ENCODE results near the gene TESK2.
"Not testable (repeated sequence)": the region's sequence is repeated elsewhere in the genome, so short reads cannot be mapped to it uniquely, and the experiment has no call there.

The TESK2 gene, protein sequence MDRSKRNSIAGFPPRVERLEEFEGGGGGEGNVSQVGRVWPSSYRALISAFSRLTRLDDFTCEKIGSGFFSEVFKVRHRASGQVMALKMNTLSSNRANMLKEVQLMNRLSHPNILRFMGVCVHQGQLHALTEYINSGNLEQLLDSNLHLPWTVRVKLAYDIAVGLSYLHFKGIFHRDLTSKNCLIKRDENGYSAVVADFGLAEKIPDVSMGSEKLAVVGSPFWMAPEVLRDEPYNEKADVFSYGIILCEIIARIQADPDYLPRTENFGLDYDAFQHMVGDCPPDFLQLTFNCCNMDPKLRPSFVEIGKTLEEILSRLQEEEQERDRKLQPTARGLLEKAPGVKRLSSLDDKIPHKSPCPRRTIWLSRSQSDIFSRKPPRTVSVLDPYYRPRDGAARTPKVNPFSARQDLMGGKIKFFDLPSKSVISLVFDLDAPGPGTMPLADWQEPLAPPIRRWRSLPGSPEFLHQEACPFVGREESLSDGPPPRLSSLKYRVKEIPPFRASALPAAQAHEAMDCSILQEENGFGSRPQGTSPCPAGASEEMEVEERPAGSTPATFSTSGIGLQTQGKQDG

DNA sequence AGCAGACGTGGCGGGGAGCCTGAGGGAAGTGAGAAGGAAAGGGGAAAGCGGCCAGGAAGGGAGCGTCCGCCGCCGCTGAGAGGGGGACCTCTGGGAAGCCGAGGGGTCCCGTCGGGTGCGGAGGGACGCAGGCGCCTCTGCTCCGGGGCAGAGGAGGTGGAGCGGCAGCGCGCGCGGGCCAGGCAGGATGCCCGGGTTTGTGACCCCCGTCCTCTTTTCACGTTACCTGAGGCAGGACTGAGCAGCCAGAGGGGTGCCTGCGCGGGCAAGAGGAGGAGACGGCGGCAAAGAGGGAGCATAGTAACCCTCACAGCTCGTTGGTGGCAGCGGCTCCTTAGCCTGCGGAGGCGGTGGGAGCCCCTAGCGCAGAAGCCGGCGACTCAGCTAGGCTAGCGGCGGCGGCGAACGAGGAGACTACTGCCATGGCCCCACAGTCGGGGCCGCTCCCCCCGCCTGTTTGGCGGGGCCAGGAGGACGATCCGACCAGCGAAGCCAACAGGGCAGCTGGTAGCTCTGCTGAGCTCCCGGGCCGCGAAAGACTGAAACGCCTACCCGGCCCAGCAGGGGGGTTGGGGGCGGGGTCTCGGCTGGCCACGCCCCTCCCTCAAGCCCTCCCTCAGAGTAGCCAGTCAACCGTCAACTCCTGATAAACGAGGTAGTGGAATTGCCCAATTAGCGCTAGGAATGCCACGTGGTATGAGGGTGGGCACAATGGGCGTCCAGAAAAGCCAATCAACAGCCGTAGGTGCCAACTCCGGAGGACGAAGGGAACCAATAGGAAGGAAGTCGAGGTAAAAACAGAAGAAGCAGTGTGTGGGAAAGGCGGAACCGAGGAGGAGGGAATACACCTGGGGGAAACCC is at the start of gene TESK2:
Gene TESK2, minus strand, starts transcription at position 538 of the 861 bp plus-strand sequence. CDS start 33,378 bp downstream, outside the sequence.
- peak; percentile 100 for DNase-seq

DNA sequence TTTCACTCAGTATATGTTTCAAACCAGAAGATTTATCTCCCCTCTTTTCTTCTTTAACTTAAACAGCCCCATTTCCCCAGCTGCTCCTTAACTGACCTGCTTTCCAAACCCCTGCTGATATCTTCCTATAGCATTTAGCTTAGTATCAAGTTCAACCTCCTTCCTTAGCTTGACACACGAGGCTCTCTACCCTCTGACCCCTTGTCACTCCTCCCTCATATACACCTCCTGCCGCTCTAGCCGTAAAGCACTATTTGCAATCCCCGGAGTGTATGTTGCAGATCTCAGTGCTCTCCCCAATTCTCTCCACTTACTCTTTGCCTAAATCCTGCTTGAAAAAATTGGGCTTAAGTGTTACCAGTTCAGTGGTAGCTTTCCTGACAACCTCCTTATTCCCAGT is 45.9 kb upstream of the TESK2 start:
- no peak for DNase-seq

DNA sequence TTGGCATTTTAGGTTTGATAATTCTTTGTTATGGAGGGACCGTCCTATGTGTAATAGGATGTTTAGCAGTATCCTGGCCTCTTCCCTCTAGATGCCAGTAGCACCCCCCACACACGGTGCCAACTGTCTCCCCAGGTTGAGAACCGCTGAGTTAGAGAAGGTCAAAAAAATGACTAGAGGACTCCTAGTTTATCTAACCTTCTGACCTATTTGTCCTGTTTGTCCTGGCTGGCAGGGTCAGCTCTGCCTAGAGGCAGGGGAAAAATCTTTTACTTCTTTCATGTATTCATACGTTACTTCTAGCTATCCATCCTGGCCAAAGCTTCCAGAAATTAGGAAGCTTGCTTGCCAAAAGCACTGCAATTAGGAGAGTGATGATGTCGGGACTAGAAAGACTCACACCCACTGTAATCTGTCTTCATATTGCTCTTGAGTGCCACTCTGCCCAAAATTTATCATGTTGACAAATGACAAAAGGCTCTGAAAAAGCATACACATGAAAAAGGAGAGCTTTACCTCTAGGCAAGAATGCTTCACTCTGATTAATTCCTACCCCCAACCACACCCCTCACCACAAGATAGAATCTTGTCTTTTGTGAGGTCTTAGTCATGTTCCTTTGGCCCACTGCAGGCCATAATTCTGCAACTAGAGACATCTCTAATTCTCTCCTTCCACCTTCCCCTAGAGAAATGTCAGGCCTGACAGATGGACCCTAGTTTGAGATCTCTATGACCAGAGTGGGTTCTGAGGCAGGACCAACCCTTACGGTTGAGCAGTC is 45.2 kb upstream of the TESK2 start:
- DNase-seq, result no peak

DNA sequence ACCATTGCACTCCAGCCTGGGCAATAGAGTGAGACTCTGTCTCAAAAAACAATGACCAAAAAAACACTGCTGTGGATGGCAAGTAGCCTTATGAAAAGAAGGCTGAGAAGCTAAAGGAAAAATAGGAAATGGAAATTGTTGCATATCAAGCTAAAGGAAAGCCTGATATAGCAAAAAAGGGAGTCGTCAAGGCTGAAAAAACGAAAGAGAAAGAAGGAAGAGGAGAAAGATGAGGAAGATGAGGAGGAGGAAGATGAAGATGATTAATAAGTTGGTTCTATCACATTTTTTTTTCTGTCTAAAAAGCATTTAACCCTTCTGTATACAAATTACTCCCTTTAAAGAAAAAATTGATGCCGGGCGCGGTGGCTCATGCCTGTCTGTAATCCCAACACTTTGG is 40.9 kb upstream of the TESK2 start:
- DNase-seq, result no peak

DNA sequence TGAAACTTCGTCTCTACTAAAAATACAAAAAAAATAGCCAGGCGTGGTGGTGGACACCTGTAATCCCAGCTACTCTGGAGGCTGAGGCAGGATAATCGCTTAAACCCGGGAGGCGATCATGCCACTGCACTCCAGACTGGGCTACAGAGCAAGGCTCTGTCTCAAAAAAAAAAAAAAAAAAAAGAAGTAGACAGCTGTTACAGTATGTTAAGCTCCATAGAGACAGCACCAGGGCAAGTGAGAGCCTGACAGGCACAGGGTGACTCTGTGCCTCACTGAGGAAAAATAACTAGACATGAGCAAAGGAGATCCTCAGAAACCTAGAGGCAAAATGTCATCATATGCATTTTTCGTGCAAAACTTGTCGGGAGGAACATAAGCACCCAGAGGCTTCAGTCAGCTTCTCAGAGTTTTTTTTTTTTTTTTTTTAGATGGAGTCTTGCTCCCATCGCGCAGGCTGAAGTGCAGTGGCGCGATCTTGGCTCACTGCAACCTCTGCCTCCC is 39.7 kb upstream of the TESK2 start:
- DNase-seq, result no peak

DNA sequence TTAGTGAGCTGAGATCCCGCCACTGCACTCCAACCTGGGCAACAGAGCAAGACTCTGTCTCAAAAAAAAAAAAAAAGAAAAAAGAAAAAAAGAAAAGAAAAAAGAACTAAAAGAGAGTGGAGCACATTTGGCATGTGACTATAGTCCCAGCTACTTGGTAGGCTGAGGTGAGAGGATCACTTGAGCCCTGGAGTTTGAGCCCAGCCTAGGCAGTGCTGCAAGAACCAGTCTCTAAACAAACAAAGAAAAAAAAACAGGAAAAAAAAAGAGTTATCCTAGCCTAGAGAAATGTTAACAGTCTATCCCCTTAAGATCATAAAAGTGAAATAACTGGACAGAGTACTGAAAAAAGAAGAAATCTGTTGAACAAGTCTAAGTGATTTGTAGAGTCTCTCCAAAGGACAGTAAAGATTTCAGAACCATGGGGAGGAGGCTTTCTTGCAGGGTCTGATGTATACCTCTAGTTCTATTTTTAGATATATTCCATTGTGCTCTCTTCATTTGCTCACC is 35.2 kb upstream of the TESK2 start:
- no peak for DNase-seq

DNA sequence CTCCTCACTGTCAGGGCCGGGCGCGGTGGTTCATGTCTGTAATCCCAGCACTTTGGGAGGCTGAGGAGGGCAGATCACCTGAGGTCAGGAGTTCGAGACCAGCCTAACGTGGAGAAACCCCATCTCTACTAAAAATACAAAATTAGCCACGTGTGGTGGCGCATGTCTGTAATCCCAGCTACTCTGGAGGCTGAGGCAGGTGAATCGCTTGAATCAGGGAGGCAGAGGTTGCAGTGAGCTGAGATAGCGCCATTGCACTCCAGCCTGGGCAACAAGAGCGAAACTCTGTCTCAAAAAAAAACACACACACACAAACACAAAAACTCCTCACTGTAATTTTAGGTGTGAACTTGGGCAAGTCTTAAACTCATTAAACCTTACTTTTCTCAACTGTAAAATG is 33.0 kb upstream of the TESK2 start:
- DNase-seq, result not testable (repeated sequence)

DNA sequence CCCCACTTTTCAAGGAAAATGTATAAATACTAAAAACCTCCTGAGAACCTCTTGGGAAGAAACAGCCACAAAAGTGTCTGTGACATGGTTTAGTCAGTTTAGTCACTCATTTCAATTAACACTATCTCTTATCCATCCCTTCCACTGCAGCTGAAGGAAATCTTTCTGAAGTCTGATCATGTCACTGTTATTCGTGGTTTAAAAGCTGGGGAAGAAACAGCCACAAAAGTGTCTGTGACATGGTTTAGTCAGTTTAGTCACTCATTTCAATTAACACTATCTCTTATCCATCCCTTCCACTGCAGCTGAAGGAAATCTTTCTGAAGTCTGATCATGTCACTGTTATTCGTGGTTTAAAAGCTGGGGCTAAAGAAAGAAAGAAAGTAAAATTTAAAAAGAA is 32.6 kb upstream of the TESK2 start:
- not testable (repeated sequence) for DNase-seq

DNA sequence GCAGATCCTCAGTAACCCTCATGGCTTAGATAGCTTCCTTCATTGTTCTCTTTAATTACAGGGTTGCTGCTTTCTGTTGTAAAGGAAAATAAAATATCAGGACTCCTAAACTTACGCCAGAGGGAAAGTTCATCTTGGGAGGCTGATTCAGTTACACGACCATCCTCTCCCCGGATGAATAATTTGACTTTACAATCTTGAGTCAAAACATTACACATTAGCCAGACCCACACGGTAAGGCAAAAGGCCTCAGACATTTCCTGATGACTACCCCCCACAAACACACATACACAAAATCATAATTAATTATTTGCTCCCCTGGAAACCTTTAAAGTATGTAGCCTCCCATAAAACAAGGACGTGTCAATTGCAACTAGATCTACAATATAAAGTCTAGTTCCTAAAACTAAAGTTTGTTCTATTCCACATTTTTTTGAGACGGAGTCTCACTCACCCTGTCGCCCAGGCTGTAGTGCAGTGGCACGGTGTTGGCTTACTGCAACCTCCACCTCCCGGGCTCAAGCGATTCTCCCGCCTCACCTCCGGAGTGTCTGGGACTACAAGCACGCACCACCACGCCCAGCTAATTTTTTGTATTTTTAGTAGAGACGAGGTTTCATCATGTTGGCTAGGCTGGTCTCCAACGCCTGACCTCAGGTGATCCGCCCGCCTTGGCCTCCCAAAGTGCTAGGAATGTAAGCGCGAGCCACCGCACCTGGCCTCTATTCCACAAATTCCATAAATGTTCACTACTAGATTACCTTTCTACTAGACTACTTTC is 31.6 kb upstream of the TESK2 start:
- peak; percentile 2 for DNase-seq

DNA sequence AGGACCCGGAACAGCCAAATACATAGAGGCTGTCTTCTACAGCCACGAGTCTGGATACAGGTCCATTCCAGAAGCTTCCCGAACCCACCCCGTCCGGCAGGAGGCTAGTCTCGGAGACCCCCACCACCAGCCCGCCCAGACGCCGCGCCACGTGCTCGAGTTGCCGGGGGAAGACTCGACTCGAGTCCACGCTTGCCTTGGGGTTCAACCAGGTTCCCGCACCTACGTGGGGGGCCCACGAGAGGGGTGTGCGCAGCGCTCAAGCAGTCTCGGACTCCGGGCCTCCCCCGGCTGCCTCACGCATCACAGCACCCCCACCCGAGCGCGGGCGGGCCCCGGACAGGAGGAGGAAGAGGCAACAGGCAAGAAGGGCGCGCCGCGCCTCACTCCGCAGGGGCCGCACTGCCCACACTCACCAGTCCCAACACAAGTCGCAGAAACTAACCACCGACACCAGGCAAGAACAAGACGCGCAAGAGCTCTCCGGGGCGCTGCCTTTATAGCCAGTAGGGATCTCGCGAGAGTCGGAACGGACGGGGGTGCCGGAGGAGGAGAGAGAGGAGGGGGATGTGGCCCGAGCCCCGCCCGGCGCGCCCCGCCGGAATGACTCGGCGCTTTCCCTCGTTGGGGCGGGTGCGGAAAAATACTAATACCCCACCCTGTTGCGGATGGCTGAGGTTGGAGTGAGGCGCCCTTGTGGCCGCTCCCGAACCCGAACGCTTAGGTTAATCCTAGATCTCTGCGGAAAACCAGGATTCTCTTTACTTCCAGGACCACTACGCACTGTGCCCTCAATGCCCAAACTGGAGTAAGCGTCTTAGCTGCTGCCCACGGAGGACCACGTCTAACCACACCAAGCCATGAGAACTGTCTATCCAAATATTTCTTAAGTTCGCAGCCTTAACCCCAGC is 30.7 kb upstream of the TESK2 start, which contains the start of gene PRDX1:
Gene PRDX1, minus strand, starts transcription at position 472 of the 911 bp plus-strand sequence. CDS start 2,841 bp downstream, outside the sequence.
- DNase-seq, result peak; percentile 87

DNA sequence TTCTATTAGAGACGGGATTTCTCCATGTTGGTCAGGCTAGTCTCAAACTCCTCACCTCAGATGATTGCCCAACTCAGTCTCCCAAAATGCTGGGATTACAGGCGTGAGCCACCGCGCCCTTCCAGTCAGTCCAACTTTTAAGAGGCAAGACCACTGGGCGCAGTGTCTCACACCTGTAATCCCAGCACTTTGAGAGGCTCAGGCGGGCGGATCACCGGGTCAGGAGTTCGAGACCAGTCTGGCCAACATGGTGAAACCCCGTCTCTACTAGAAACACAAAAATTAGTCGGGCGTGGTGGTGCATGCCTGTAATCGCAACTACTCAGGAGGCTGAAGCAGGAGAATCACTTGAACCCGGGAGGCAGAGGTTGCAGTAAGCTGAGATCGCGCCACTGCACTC is 28.8 kb upstream of the TESK2 start:
- DNase-seq, result not testable (repeated sequence)

DNA sequence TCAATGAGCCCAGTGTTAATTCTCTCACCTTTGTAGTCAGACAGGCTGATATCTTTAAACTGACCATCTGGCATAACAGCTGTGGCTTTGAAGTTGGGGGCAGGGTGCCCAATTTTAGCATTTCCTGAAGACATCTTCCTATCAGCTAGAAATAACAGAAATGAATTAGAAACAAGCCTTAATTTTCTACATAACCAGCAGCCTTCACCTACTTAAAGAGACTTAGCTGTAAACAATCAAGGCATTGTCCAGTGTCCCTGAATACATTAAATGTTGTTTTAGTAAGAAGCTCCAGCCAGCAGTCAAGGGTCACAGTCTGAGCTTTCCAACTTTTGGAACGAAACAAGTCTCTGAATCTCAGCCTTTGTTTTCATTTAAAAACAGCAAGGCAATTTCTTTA is 27.9 kb upstream of the TESK2 start:
- DNase-seq, result no peak

DNA sequence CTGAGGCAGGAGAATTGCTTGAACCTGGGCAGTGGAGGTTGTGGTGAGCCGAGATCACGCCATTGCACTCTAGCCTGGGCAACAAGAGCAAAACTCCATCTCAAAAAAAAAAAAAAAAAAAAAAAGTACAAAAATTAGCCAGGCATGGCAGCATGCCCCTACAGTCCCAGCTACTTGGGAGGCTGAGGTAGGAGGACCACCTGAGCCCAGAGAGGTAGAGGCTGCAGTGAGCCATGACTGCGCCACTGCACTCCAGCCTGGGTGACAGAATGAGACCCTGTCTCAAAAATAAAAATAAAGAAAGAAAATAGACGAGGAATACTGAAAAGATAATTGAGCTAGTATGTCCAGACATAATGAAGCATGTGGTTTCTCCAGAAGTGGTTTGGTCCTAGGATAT is 27.4 kb upstream of the TESK2 start:
- not testable (repeated sequence) for DNase-seq

DNA sequence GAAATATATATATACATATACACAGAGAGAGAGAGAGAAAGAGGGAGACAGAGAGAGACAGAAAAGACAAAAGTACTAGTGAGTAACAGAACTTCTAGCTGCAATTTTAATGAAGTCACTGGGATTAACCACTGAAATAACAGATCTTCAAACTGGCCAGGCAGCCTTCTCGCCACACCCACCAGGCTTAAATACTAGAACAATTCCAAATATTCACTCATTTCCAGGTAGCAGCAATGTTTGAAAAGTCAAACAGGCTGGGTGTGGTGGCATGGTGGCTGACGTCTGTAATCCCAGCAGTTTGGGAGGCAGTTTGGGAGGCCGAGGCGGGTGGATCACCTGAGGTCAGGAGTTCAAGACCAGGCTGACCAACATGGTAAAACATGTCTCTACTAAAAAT is 25.5 kb upstream of the TESK2 start:
- DNase-seq, result no peak

DNA sequence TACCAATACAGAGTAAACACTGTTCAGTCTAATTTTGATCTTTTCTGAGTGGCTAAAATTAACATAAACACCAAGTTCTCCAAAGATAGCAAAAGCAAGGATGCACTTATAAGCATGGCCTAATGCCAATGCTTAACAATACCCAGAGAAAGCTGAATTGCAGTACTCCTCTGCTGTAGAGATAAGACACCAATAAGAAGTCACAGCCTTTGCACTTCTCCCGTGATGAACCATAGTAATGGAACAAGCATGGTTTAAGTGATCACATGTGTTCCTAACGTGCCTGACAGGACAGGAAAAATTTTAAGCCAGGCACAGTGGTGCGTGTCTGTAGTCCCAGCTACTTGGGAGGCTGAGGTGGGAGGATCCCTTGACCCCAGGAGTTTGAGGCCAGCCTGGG is 25.1 kb upstream of the TESK2 start:
- DNase-seq, result no peak

DNA sequence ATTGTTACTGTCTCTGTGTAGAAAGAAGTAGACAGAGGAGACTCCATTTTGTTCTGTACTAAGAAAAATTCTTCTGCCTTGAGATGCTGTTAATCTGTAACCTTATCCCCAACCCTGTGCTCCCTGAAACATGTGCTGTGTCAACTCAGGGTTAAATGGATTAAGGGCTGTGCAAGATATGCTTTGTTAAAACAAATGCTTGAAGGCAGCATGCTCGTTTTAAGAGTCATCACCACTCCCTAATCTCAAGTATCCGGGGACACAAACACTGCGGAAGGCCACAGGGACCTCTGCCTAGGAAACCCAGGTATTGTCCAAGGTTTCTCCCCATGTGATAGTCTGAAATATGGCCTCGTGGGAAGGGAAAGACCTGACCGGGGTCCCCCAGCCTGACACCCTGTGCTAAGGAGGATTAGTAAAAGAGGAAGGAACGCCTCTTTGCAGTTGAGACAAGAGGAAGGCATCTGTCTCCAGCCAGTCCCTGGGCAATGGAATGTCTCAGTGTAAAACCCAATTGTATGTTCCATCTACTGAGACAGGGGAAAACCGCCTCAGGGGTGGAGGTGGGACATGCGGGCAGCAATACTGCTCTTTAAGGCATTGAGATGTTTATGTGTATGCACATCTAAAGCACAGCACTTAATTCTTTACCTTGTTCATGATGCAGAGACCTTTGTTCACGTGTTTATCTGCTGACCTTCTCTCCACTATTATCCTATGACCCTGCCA is 22.7 kb upstream of the TESK2 start:
- DNase-seq, result not testable (repeated sequence)

DNA sequence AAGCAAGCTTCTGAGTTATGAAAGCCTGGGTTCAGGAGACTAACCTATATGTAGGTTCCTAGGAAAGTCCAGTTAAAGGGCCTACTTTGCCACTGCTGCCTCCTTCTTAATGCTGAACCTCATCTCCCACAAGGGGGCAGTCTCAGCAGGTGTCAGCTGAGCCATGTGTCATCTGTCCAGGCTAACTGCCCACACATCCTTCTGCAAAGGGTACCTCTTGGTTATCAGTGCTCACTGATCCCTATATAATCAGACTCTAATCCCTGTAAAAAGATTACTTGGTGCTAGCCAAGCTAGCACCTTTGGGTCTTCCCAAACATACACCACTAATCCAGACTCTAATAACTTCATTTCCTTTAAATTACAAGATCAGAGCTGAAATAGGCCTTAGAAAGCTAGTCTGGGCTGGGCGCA is 21.7 kb upstream of the TESK2 start:
- DNase-seq, result peak; percentile 54

DNA sequence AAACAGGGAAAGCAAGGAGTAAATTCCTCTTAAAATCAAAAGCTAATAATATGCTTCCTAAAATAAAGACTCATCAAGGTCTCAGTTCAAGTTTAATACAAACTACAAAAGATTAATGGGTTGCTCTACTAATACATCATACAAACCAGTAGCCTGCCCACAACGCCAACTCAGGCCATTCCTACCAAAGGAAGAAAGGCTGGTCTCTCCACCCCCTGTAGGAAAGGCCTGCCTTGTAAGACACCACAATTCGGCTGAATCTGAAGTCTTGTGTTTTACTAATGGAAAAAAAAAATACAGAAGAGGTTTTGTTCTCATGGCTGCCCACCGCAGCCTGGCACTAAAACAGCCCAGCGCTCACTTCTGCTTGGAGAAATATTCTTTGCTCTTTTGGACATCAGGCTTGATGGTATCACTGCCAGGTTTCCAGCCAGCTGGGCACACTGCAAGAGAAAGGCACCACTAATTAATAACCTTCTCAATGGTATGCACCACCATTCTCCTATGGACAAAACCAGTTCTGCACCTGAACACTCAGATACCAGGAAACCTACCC is 20.1 kb upstream of the TESK2 start:
- no peak for DNase-seq

Measured in NCI-H748 treated with DMSO at 0.1 percent for 48 hours (cell line).